Fibroblast of villous mesenchyme (primary cell): ENCODE results near the gene SP2. TPM values are rescaled to one million over a fixed set of nuclear protein-coding genes. Genes with fewer than 3 reads are reported as not detected.

Experiments used
- DNase-seq: peaks from one replicate; pipeline ENCODE4 v3.0.0-alpha.2; 2010; ENCODE audit warnings: low read depth
- H3K4me3 ChIP-seq: 2 replicates; pipeline ENCODE4 v1.5.1; 2011; ENCODE audit warnings: low read depth, mild to moderate bottlenecking, low read length
- CTCF ChIP-seq: IDR thresholded peaks from 2 replicates; pipeline ENCODE4 v1.5.1; 2012; ENCODE audit warnings: low read depth, mild to moderate bottlenecking, low read length; ENCODE audit not compliant: insufficient read depth
- total RNA-seq: library from RNA; depleted of rRNA; stranded (reverse); fragments of >200 nt; gene quantifications from 2 replicates; pipeline ENCODE4 v1.2.3, GENCODE V29; 2012

The SP2 gene
- total RNA-seq, 1 donor, result 2.2 TPM

- no peak for DNase-seq
- no peak overlapping the region for H3K4me3 ChIP-seq
- no peak for TF ChIP-seq CTCF
Observed at GRCh38 chr17:47901423-47901822, 5.4 kb downstream of the SP2 start.

GRCh38 chr17:47902039-47902744, 6.2 kb downstream of the SP2 start:
- DNase-seq, result no peak
- TF ChIP-seq CTCF, result no peak

GRCh38 chr17:47905221-47905733, 9.2 kb downstream of the SP2 start:
- peak; percentile 78 for DNase-seq
- H3K4me3 ChIP-seq, result no peak overlapping the region
- no peak for TF ChIP-seq CTCF

More at GRCh38 chr17:47902039-47902744, 6.2 kb downstream of the SP2 start:
- no peak overlapping the region for H3K4me3 ChIP-seq

GRCh38 chr17:47906443-47906842, 10.4 kb downstream of the SP2 start:
- TF ChIP-seq CTCF, result no peak

GRCh38 chr17:47907932-47908562, 12.0 kb downstream of the SP2 start:
- peak; percentile 45 for DNase-seq
- no peak for TF ChIP-seq CTCF
- peak overlapping the region; percentile 4 for H3K4me3 ChIP-seq

More at GRCh38 chr17:47906443-47906842, 10.4 kb downstream of the SP2 start:
- no peak overlapping the region for H3K4me3 ChIP-seq
- DNase-seq, result no peak

- no peak overlapping the region for H3K4me3 ChIP-seq
- DNase-seq, result no peak
- TF ChIP-seq CTCF, result no peak
Observed at GRCh38 chr17:47913050-47913449, 17.0 kb downstream of the SP2 start.
